ENCODE measurements around the gene HOXC12.

DNA sequence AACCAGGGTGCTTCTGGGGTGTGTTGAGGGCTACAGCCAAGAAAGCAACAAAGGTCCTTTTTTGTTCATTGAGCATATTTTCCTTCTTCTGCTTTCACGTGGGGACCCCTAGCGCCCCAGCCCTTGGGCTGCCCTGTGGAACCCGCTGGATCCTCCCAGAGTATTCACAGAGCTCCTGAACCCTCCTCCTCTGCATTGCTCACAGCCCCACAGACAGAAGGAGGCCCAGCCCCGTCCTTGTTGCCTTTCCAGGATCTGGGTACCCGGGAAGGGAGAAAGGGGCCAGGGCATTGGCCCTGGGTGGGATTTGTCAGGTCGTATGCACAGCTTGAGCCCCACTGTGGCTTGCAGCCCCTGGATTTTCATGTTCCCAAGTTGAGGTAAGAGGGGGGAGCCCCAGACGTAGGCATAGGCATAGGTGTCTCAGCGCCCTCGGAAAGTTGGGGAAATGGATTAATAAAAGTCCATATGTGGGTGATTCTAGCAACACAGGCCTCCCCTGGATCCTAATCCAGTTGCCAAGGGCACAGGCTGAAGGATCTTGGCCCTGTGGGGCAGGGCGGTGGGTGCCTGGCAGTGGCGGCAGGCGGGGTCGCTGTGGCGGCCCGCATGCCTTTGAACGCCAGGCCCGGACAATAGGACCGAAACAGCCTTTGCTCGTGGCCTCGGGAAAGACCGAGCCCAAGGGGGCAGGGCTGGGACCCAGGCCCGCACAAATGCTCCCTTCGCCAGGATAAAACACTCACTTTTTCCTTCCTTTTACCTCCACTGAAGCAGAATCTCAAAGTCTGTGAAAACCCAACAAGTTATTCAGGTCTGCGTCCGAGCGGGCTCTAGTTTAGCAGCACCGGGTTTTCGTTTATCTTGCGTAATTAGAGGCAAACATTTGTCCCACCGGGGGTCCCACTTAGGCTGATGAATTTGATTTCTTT is 27.2 kb downstream of the HOXC12 start:
- TF ChIP-seq, protein P1, sequence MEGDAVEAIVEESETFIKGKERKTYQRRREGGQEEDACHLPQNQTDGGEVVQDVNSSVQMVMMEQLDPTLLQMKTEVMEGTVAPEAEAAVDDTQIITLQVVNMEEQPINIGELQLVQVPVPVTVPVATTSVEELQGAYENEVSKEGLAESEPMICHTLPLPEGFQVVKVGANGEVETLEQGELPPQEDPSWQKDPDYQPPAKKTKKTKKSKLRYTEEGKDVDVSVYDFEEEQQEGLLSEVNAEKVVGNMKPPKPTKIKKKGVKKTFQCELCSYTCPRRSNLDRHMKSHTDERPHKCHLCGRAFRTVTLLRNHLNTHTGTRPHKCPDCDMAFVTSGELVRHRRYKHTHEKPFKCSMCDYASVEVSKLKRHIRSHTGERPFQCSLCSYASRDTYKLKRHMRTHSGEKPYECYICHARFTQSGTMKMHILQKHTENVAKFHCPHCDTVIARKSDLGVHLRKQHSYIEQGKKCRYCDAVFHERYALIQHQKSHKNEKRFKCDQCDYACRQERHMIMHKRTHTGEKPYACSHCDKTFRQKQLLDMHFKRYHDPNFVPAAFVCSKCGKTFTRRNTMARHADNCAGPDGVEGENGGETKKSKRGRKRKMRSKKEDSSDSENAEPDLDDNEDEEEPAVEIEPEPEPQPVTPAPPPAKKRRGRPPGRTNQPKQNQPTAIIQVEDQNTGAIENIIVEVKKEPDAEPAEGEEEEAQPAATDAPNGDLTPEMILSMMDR (IDR thresholded peaks at IDR 0.05 in 4 of 5, conservative IDR thresholded peaks at IDR 0.05 in 1 of 5), result no peak
- no peak for TF ChIP-seq POLR2A (IDR thresholded peaks at IDR 0.05)

Measured in gastrocnemius medialis (tissue), 4 donors.